Transverse colon (tissue), 4 donors: Measurements from ENCODE around the gene DPEP2.

Source experiments
- CTCF ChIP-seq, 5 experiments: fragments of 200-600 bp in 3 of 5; fragments of 450-650 bp in 2 of 5; sonication (generic) in 3 of 5; IDR thresholded peaks; 1 replicate in 2 of 5; 2 replicates in 3 of 5; pipeline ENCODE4 v1.5.1; 2016 to 2017; ENCODE audit warnings: antibody characterized with exemption in 5 of 5, inconsistent platforms in 3 of 5, mild to moderate bottlenecking in 2 of 5, moderate library complexity in 1 of 5
- EP300 ChIP-seq: sonication (generic); formaldehyde crosslinking; IDR thresholded peaks from one replicate; pipeline ENCODE4 v1.6.1; 2017; ENCODE audit warnings: antibody characterized with exemption, low read depth
- POLR2A ChIP-seq: fragments of 450-650 bp; IDR thresholded peaks from one replicate; pipeline ENCODE4 v1.6.1; 2016; ENCODE audit warnings: antibody characterized with exemption, mild to moderate bottlenecking, moderate library complexity
- POLR2AphosphoS5 ChIP-seq, 3 donors: sonication (generic); formaldehyde crosslinking; IDR thresholded peaks; one replicate each; pipeline ENCODE4 v1.6.1; 2016; ENCODE audit warnings: antibody characterized with exemption in 3 of 3

GRCh38 chr16:68021490-68021889, 22.2 kb upstream of the DPEP2 start:
- TF ChIP-seq CTCF (IDR thresholded peaks at IDR 0.05) (no peak), POLR2A (no peak), POLR2AphosphoS5 (IDR thresholded peaks at IDR 0.05) (no peak), EP300 (no peak)
